HEK293 (cell line): Measurements from ENCODE around the gene SPATA12.

Experiments used
- CTCF ChIA-PET: fragments of 350-600 bp; formaldehyde crosslinking; extraction: SDS; loops from one replicate; lab custom pipeline; 2021; ENCODE audit warnings: antibody characterized with exemption; lab: Yijun Ruan, JAX
- POLR2A ChIA-PET: fragments of 300-600 bp; formaldehyde crosslinking; extraction: SDS; loops from one replicate; lab custom pipeline; 2020; ENCODE audit warnings: antibody characterized with exemption, inconsistent platforms; lab: Yijun Ruan, JAX
- H3K27ac ChIP-seq: fragments of 200-500 bp; sonication (Bioruptor generic); 2 replicates; pipeline ENCODE4 v1.5.1; 2014; ENCODE audit warnings: low read depth, low read length, control low read depth, inconsistent platforms; ENCODE audit errors: extremely low read depth
- H3K36me3 ChIP-seq, 2 experiments: fragments of 200-500 bp in 1 of 2; sonication (Bioruptor generic) in 1 of 2; 1 replicate in 1 of 2; 2 replicates in 1 of 2; pipeline ENCODE4 v1.5.1; 2014 to 2017; ENCODE audit warnings: inconsistent platforms in 2 of 2, low read length in 2 of 2; ENCODE audit not compliant: control insufficient read depth in 2 of 2, insufficient read depth in 1 of 2
- H3K4me1 ChIP-seq: fragments of 200-500 bp; sonication (Bioruptor generic); 2 replicates; pipeline ENCODE4 v1.5.1; 2014; ENCODE audit warnings: mild to moderate bottlenecking, low read length, inconsistent platforms; ENCODE audit not compliant: control insufficient read depth, insufficient read depth
- H3K4me3 ChIP-seq: 2 replicates; pipeline ENCODE4 v1.5.1; 2011; ENCODE audit warnings: low read depth, mild to moderate bottlenecking, control low read depth, low read length, moderate library complexity
- H3K9me3 ChIP-seq: fragments of 200-500 bp; sonication (Bioruptor generic); 2 replicates; pipeline ENCODE4 v1.5.1; 2014; ENCODE audit warnings: low read depth, low read length, inconsistent platforms; ENCODE audit not compliant: control insufficient read depth, insufficient read depth
- BCL11A ChIP-seq: fragments of 450-650 bp; formaldehyde crosslinking; IDR thresholded peaks from 2 replicates; pipeline ENCODE4 v1.5.1; 2016; ENCODE audit warnings: low read depth, missing biosample characterization, missing genetic modification characterization
- KLF8 ChIP-seq: fragments of 450-650 bp; formaldehyde crosslinking; IDR thresholded peaks from 2 replicates; pipeline ENCODE4 v1.5.1; 2016; ENCODE audit warnings: missing biosample characterization, missing genetic modification characterization
- SP3 ChIP-seq: fragments of 450-650 bp; formaldehyde crosslinking; IDR thresholded peaks from 2 replicates; pipeline ENCODE4 v1.5.1; 2016; ENCODE audit warnings: missing biosample characterization, missing genetic modification characterization
- YY2 ChIP-seq: fragments of 450-650 bp; formaldehyde crosslinking; IDR thresholded peaks from 2 replicates; pipeline ENCODE4 v1.5.1; 2016; ENCODE audit warnings: missing biosample characterization, missing genetic modification characterization
- ZNF174 ChIP-seq: fragments of 450-650 bp; formaldehyde crosslinking; IDR thresholded peaks from 2 replicates; pipeline ENCODE4 v1.5.0; 2017; ENCODE audit warnings: missing biosample characterization, mild to moderate bottlenecking, missing genetic modification characterization
- ZNF324 ChIP-seq: fragments of 450-650 bp; formaldehyde crosslinking; IDR thresholded peaks from 2 replicates; pipeline ENCODE4 v1.5.1; 2016; ENCODE audit warnings: missing biosample characterization, missing genetic modification characterization
- ZNF354C ChIP-seq: fragments of 450-650 bp; formaldehyde crosslinking; IDR thresholded peaks from 2 replicates; pipeline ENCODE4 v1.5.1; 2016; ENCODE audit warnings: missing biosample characterization, missing genetic modification characterization, low read depth, borderline replicate concordance
- ZNF426 ChIP-seq: fragments of 450-650 bp; formaldehyde crosslinking; IDR thresholded peaks from 2 replicates; pipeline ENCODE4 v1.5.1; 2017; ENCODE audit warnings: missing biosample characterization, missing genetic modification characterization, mild to moderate bottlenecking, inconsistent platforms, moderate library complexity
- ZNF510 ChIP-seq: fragments of 450-650 bp; formaldehyde crosslinking; IDR thresholded peaks from 2 replicates; pipeline ENCODE4 v1.5.1; 2018; ENCODE audit warnings: mild to moderate bottlenecking, missing genetic modification characterization, missing biosample characterization; ENCODE audit not compliant: insufficient replicate concordance
- ZNF561 ChIP-seq: fragments of 450-650 bp; IDR thresholded peaks from 2 replicates; pipeline ENCODE4 v1.5.1; 2018; ENCODE audit warnings: missing biosample characterization, missing genetic modification characterization, borderline replicate concordance
- ZNF571 ChIP-seq: fragments of 450-650 bp; formaldehyde crosslinking; IDR thresholded peaks from 2 replicates; pipeline ENCODE4 v1.5.0; 2017; ENCODE audit warnings: missing biosample characterization, missing genetic modification characterization
- ZNF585B ChIP-seq: fragments of 450-650 bp; formaldehyde crosslinking; IDR thresholded peaks from 2 replicates; pipeline ENCODE4 v1.5.1; 2016; ENCODE audit warnings: missing biosample characterization, missing genetic modification characterization
- ZSCAN30 ChIP-seq: fragments of 450-650 bp; IDR thresholded peaks from 2 replicates; pipeline ENCODE4 v1.5.1; 2018; ENCODE audit warnings: missing biosample characterization, mild to moderate bottlenecking, missing genetic modification characterization, moderate library complexity
- TF ChIP-seq, protein P1 (sequence below): fragments of 450-650 bp; formaldehyde crosslinking; IDR thresholded peaks from 2 replicates; pipeline ENCODE4 v1.5.1; 2016; ENCODE audit warnings: missing biosample characterization, missing genetic modification characterization
- TF ChIP-seq, protein P2 (sequence below): fragments of 450-650 bp; formaldehyde crosslinking; IDR thresholded peaks from 2 replicates; pipeline ENCODE4 v1.5.1; 2016; ENCODE audit warnings: missing biosample characterization, missing genetic modification characterization
- TF ChIP-seq, protein P3 (sequence below): fragments of 450-650 bp; formaldehyde crosslinking; IDR thresholded peaks from 2 replicates; pipeline ENCODE4 v1.5.1; 2016; ENCODE audit warnings: missing biosample characterization, missing genetic modification characterization
- TF ChIP-seq, protein P4 (sequence below): fragments of 450-650 bp; formaldehyde crosslinking; IDR thresholded peaks from 2 replicates; pipeline ENCODE4 v1.5.1; 2016; ENCODE audit warnings: missing biosample characterization, missing genetic modification characterization
- TF ChIP-seq, protein P5 (sequence below): fragments of 450-650 bp; formaldehyde crosslinking; optimal IDR thresholded peaks from 2 replicates; pipeline ENCODE3; 2016; ENCODE audit warnings: missing biosample characterization, mild to moderate bottlenecking, missing genetic modification characterization
- TF ChIP-seq, protein P6 (sequence below): fragments of 450-650 bp; formaldehyde crosslinking; IDR thresholded peaks from 2 replicates; pipeline ENCODE4 v1.5.1; 2017; ENCODE audit warnings: missing biosample characterization, missing genetic modification characterization

Gene SPATA12

DNA sequence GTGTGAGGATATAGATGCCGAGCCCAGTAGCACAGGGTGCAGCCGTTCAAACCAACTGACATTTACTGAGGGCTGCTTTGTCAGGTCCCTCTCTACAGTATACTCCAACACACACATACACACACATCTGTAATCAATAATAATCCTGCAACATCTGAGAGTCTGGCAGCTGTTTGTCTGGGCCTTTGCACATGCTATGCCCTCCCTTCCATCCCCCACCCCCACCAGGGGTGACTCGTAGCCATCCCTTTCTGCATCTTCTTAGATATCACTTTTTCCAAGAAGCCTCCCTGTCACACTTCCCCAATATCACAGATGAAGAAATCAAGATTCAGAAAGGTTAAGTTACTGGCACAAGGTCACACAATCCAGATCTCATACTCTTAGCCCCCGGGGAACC is 13.7 kb downstream of the SPATA12 start (continued):
- TF ChIP-seq, protein P1, sequence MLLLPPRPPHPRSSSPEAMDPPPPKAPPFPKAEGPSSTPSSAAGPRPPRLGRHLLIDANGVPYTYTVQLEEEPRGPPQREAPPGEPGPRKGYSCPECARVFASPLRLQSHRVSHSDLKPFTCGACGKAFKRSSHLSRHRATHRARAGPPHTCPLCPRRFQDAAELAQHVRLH (tag by site-specific recombination), result no peak

DNA sequence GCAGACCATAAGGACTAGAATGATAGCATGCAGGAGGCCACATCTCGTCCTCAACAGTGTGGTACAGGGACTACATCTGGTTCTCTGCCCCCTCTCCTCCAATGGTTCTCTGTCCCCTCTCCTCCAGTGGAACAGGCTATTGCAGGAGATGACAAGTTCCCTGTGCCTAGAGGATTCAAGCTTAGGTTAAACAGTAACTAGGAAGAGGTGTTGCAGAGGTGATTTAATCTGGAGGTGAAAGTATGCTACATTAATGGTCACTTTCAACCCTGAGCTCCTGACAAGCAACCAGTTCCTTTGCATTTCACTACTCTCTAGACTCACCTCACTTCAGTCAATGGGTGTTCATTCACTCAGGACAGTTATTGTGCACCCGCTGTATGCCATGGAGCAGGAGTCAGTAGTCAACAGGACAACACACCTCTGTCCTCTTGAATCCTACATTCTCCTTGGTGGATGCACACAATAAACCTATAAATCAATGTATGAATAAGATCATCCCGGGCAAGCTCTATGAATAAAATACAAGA is 16.0 kb downstream of the SPATA12 start:
- H3K27ac ChIP-seq, result no peak overlapping the region
- CTCF ChIA-PET, result interaction anchor here (1.4 kb wide), 1 partner anchor 81 kb away, joined by 8 read pairs; no protein-coding TSS in a partner anchor
- peaks cover 0 to 6% of the 10 kb centered on the region in 2 experiments; a peak in 1 of 3 replicates for H3K36me3 ChIP-seq
- TF ChIP-seq KLF8 (tag by site-specific recombination) (no peak), ZSCAN30 (no peak), YY2 (tag by site-specific recombination) (no peak), ZNF426 (tag by site-specific recombination) (no peak), ZNF324 (tag by site-specific recombination) (no peak), ZNF571 (no peak), ZNF174 (tag by site-specific recombination) (no peak), ZNF354C (tag by site-specific recombination) (no peak), ZNF510 (tag by site-specific recombination) (no peak), SP3 (no peak), BCL11A (tag by site-specific recombination) (no peak), ZNF585B (tag by site-specific recombination) (no peak), ZNF561 (tag by site-specific recombination) (no peak)
- TF ChIP-seq, protein P2, sequence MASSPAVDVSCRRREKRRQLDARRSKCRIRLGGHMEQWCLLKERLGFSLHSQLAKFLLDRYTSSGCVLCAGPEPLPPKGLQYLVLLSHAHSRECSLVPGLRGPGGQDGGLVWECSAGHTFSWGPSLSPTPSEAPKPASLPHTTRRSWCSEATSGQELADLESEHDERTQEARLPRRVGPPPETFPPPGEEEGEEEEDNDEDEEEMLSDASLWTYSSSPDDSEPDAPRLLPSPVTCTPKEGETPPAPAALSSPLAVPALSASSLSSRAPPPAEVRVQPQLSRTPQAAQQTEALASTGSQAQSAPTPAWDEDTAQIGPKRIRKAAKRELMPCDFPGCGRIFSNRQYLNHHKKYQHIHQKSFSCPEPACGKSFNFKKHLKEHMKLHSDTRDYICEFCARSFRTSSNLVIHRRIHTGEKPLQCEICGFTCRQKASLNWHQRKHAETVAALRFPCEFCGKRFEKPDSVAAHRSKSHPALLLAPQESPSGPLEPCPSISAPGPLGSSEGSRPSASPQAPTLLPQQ, result no peak
- TF ChIP-seq, protein P3, sequence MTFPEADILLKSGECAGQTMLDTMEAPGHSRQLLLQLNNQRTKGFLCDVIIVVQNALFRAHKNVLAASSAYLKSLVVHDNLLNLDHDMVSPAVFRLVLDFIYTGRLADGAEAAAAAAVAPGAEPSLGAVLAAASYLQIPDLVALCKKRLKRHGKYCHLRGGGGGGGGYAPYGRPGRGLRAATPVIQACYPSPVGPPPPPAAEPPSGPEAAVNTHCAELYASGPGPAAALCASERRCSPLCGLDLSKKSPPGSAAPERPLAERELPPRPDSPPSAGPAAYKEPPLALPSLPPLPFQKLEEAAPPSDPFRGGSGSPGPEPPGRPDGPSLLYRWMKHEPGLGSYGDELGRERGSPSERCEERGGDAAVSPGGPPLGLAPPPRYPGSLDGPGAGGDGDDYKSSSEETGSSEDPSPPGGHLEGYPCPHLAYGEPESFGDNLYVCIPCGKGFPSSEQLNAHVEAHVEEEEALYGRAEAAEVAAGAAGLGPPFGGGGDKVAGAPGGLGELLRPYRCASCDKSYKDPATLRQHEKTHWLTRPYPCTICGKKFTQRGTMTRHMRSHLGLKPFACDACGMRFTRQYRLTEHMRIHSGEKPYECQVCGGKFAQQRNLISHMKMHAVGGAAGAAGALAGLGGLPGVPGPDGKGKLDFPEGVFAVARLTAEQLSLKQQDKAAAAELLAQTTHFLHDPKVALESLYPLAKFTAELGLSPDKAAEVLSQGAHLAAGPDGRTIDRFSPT, result no peak
- TF ChIP-seq, protein P4, sequence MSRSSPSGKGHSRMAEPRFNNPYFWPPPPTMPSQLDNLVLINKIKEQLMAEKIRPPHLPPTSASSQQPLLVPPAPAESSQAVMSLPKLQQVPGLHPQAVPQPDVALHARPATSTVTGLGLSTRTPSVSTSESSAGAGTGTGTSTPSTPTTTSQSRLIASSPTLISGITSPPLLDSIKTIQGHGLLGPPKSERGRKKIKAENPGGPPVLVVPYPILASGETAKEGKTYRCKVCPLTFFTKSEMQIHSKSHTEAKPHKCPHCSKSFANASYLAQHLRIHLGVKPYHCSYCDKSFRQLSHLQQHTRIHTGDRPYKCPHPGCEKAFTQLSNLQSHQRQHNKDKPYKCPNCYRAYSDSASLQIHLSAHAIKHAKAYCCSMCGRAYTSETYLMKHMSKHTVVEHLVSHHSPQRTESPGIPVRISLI (tag by site-specific recombination), result no peak
- TF ChIP-seq, protein P5, sequence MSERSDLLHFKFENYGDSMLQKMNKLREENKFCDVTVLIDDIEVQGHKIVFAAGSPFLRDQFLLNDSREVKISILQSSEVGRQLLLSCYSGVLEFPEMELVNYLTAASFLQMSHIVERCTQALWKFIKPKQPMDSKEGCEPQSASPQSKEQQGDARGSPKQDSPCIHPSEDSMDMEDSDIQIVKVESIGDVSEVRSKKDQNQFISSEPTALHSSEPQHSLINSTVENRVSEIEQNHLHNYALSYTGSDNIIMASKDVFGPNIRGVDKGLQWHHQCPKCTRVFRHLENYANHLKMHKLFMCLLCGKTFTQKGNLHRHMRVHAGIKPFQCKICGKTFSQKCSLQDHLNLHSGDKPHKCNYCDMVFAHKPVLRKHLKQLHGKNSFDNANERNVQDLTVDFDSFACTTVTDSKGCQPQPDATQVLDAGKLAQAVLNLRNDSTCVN (tag by site-specific recombination), result no peak
- TF ChIP-seq, protein P6, sequence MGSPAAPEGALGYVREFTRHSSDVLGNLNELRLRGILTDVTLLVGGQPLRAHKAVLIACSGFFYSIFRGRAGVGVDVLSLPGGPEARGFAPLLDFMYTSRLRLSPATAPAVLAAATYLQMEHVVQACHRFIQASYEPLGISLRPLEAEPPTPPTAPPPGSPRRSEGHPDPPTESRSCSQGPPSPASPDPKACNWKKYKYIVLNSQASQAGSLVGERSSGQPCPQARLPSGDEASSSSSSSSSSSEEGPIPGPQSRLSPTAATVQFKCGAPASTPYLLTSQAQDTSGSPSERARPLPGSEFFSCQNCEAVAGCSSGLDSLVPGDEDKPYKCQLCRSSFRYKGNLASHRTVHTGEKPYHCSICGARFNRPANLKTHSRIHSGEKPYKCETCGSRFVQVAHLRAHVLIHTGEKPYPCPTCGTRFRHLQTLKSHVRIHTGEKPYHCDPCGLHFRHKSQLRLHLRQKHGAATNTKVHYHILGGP, result no peak
- H3K4me3 ChIP-seq, result no peak overlapping the region
- no peaks in the 10 kb centered on the region; the same call in 1 of the 2 replicates for H3K4me1 ChIP-seq
- no peaks in the 10 kb centered on the region for H3K9me3 ChIP-seq
- POLR2A ChIA-PET, result no interaction called here
